LNCaP clone FGC (cell line): ENCODE measurements around the gene HLCS.

ENCODE experiments used
- DNase-seq: peaks from one replicate; pipeline ENCODE4 v3.0.0-alpha.2; 2011; ENCODE audit warnings: low read depth
- H3K4me3 ChIP-seq: 2 replicates; pipeline ENCODE4 v1.5.1; 2011; ENCODE audit warnings: mild to moderate bottlenecking, low read depth, low read length, control low read depth
- TF ChIP-seq, protein P1 (sequence below): IDR thresholded peaks from 2 replicates; pipeline ENCODE4 v1.5.1; 2012; ENCODE audit warnings: mild to moderate bottlenecking; ENCODE audit not compliant: control insufficient read depth, insufficient read depth; ENCODE audit errors: extremely low read depth

HLCS gene

DNA sequence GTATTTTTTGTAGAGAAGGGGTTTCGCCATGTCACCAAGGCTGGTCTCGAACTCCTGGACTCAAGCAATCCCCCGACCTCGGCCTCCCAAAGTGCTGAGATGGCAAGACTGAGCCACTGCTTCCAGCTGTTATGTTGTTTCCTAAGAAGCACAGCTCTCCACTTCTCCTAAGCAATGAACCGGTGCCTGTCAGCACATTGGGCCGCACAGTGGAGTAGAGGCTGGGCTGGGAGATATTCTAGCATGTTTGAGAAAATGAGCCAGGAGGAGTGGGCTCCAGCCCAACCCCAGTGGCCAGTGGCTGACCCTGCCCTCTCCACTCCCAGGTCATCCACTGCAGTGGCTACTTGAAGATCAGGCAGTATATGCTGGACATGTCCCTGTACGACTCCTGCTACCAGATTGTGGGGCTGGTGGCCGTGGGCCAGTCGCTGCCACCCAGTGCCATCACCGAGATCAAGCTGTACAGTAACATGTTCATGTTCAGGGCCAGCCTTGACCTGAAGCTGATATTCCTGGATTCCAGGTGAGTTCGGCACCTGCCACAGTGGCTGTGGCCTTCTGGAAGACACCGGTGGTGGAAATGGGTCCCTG lies 240.6 kb downstream of the HLCS start:
- DNase-seq = no peak
- TF ChIP-seq, protein P1, sequence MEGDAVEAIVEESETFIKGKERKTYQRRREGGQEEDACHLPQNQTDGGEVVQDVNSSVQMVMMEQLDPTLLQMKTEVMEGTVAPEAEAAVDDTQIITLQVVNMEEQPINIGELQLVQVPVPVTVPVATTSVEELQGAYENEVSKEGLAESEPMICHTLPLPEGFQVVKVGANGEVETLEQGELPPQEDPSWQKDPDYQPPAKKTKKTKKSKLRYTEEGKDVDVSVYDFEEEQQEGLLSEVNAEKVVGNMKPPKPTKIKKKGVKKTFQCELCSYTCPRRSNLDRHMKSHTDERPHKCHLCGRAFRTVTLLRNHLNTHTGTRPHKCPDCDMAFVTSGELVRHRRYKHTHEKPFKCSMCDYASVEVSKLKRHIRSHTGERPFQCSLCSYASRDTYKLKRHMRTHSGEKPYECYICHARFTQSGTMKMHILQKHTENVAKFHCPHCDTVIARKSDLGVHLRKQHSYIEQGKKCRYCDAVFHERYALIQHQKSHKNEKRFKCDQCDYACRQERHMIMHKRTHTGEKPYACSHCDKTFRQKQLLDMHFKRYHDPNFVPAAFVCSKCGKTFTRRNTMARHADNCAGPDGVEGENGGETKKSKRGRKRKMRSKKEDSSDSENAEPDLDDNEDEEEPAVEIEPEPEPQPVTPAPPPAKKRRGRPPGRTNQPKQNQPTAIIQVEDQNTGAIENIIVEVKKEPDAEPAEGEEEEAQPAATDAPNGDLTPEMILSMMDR = no peak
- H3K4me3 ChIP-seq = no peak overlapping the region

- DNase-seq = no peak
- no peak overlapping the region for H3K4me3 ChIP-seq
- TF ChIP-seq, protein P1 = no peak
These were observed 241.8 kb downstream of the HLCS start for GRCh38 chr21:36724660-36725059.

DNA sequence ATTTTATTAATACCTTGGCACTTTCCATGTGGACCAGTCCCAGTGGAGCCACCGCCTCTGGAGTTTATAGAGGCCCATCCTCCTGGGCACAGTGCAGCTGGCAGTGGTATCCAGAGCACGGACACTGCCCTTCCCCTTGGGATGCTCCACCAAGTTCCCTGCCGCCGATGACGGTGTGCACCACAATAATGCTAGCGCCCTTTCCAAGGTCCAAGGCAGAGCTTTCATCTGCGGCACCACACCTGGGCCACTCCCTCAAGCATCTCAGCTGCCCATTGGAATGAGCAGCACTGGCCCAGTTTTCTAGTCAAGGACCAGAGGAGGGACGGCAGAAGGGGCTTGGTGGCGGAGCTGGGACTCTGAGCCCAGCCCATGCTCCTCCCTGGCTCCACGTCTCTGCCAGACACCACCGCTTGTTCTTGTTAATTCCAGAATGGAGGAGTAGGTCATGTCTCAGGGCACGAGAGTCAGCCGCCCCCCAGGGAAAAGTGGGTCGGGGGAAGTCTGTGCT lies 243.0 kb downstream of the HLCS start:
- no peak for DNase-seq
- TF ChIP-seq, protein P1 = no peak
- H3K4me3 ChIP-seq = no peak overlapping the region

DNA sequence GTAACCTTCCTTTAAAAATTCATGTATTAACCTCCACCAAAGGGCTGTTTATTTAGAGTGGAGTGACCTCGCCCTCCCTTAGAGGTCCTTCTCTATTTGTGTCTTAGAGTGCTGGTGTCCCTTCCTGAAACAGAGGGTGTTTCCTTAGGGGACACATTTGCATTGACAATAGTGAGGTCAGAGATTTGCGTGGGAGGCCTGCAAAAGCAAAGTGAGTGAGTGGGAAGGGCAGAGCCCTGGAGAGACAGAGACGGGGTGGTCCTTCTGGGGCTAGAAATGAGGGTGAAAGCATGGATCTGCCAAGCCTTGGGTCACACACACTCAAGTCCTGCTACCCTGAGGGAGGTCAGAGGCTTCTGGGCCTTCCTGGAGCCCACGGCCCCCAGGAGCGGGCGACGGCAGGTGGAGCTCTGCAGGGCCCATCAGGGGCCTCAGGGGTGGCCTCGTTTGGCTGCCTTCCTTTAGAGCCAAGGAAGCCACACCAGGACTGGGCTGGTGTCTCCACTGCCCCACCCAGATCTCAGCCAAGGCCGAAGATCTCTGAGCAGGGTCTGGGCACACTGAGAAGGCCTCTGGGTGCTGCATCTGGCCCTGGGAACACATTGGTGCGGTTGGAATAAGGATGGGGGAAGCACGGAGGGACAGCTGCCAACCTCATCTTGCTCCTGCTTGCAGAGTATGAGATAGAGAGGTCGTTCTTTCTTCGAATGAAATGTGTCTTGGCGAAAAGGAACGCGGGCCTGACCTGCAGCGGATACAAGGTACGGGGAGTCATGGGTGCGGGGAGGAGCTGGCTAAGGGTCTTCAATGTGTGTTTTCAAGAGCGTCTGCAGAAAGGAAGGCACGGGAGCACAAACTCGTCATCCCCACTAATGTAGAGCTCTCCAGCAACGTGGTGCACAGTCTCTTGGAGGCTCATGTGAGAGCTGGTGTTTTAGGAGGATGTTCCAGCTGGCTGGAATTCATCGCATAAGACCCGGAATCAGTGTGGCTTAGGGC lies 243.8 kb downstream of the HLCS start:
- no peak for DNase-seq
- TF ChIP-seq, protein P1 = no peak
- no peak overlapping the region for H3K4me3 ChIP-seq

DNA sequence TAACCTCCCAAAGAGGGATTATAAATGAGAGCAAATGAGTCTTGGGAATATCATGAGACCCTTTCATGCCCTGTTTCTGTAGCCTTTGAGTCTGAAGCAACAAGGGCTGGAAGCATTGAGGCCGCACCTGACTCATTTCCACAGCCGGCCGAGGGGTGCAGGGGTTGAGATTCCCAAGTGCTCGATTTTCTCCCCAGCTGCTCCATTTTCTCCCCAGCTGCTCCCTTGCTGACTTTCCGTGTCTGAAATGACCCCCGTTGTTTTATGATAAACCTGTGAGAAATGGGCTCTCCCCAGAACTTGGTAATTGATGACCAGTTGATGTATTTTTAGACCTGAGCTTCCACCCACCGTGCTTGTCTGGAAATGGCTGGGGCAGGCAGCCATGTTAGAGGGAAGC lies 244.7 kb downstream of the HLCS start:
- no peak overlapping the region for H3K4me3 ChIP-seq
- no peak for DNase-seq
- TF ChIP-seq, protein P1 = no peak

DNA sequence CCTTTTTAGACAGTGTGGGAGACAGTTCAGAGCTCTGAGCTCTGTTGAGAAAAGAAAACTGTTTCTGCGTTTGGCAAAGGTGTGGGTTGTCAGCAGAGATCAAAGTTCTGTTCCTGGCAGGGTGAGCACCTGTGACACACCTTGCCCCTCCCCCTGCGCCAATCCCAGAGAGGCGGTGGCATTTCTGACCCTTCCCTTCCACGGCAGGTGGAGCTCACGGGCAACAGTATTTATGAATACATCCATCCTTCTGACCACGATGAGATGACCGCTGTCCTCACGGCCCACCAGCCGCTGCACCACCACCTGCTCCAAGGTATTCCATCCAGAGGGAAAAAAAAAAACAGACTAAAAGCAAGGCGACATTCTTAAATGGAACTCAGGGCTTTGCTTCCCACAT lies 246.9 kb downstream of the HLCS start:
- no peak overlapping the region for H3K4me3 ChIP-seq
- no peak for DNase-seq
- TF ChIP-seq, protein P1 = no peak
